DLD1 (cell line): ENCODE measurements around the gene CYP11A1.

Experiments used
- in situ Hi-C: cut with HindIII; loops from 2 replicates; pipeline ENCODE4 v1.10.0; 2017; ENCODE audit warnings: low sequenced_read_pairs

The CYP11A1 gene

DNA sequence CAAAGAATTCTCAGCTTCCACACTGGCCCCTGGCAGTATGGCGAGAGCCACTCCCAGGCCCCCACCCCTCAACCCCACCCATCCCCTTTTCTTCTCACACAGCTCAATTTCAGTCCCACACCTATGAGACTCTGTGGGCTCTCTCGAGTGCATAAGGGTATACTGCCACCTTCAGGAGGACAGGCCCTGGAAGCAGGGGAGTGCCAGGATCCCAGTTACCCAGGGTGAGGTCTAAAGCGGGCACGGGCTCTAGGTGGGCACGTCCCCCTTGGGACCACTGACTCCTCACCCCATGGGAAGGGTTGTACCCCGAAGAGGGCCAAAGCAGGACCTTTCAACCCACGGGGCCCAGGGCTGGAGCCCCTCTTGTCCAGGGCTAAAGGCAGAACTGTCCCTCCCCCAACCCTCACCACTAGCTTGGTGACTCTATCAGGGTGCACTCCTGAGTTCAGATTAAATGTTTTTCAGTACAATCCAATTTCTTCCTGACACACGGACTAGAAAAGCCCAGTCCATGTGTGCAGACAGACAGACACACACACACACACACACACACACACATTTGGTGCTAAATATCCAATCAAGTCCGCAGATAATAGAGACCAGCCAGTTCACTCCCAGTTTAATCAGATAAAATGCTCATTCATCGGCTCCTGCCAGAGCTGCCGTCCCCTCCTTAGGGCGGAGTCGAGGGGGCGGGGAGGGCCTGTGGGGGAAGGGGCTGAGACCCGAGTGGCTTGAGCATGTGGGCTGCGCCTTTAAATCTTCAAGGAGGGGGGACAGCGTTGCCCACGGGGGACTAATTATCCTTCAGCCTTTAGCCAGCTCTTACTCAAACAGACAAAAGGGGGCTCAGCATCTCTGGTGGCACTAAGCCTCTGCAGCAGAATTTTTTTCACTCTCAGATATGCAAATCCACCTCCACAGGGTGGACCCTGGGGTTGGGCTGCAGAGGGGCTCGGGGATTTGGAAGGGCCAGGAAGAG lies 59.3 kb downstream of the CYP11A1 start:
- in situ Hi-C loops, result loop anchor here (25.0 kb wide), 1 partner anchor 196 kb away; no protein-coding TSS in a partner anchor

DNA sequence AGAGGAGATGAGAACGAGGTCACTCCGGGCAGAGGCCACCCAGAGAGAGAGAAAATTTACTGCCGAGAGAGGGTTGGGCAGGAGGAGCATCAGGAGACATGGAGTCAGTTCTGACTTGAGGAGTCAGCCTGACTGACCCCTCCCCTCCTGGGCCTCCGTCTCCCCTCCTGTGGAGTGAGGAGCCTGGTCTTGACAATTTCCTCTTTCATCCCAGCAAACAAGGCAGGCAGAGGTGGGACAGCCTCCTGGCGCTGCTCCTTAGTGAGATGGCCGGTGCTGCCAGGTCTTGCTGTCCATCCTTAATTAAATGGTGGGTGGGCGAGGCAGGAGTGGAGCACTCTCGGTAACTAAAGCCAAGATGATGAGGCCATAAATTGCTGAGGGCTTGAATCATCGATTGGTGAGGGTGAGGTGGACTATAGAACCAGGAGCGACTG lies 60.6 kb downstream of the CYP11A1 start:
- in situ Hi-C loops, result loop anchor here (25.0 kb wide), 1 partner anchor 194 kb away; no protein-coding TSS in a partner anchor

DNA sequence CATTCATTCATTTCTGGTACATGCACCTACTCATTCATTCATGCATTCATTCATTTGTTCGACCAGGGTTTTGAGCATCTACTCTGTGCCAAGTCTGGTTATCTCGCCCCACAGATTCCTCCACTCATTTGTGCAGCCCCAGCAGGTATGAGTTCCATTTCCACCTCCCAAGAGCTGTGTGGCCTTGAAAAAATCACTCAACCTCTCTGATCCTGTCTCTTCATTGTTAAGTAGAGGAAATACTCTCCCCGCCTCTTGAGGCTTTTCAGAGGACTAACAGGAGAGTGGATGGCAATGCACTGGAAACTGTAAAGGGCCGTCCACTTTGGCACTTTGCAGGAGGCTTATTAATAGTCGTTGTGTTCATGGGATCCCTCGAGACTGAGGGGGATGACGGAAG lies 61.8 kb downstream of the CYP11A1 start:
- in situ Hi-C loops, result loop anchor here (25.0 kb wide), 1 partner anchor 193 kb away; no protein-coding TSS in a partner anchor

DNA sequence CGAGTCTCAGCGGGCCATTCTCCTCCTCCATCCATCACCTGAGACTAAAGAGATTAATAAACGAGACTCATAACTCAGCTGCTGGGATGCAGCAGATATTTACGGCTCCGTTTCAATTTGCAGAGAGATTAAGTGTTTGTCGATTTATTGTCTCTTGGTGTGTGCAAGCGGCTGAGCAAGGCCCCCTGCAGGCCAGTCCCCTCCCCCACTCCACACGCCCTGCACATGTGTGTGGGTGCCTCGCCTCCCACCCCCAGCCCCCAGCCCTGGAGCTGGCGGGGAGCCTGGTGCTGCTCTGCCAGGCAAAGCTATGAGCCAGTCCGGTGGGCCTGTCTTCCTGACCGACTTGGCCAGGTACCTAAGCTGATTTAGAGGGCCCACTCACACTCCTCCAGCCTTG lies 63.0 kb downstream of the CYP11A1 start:
- in situ Hi-C loops, result loop anchor here (25.0 kb wide), 1 partner anchor 192 kb away; no protein-coding TSS in a partner anchor

DNA sequence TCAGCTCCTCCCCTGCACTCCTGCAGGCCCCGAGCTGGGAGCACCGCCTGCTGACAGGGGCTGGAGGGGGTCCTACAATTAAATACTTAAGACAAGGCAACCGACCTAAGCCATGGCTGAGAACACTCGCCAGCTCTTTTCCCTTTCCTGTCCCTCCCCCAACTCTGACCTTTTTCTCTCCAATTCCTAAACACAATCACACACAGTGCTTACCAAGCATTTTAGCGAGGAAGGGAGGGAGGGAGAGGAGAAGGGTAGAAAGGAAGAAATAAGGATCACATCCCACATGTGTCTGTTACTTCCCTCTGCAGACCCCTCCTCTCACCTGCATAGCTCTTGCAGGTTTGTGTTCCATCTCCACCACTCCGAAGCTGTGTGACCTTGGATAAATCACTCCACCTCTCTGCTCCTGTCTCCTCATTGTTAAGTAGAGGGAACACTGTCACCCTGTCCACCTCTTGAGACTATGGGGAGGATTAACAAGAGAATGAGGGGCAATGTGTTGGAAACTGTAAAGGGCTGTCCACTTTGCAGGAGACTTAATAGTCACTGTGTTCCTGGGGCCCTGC lies 63.6 kb downstream of the CYP11A1 start:
- in situ Hi-C loops, result loop anchor here (25.0 kb wide), 1 partner anchor 192 kb away; no protein-coding TSS in a partner anchor

DNA sequence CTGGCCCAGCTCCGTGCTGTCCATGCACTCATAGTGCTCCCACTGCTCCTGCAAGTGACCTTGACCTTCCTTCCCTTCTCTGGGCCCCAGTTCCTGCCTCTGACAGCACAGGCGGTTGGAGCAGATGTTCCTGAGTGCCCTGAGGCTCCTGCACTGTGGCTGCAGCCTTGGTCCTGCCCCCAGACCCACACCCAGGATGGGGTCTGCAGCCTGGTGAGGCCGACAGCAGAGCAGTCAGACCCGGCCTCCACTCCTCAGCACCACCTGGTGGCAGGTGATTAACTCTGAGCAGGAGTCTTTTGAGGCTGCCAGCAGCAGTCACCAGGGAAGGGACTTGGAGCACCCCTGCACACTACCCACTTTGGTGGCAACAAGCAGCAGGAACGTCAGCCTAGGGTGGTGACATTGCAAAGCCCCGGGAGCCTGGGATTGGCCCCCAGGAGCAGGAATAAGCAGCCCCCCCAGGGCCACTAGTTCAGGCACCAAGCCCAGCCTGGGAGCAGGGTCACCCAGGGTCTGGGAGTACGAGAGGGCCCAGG lies 64.6 kb downstream of the CYP11A1 start:
- in situ Hi-C loops, result loop anchor here (25.0 kb wide), 1 partner anchor 191 kb away; no protein-coding TSS in a partner anchor

DNA sequence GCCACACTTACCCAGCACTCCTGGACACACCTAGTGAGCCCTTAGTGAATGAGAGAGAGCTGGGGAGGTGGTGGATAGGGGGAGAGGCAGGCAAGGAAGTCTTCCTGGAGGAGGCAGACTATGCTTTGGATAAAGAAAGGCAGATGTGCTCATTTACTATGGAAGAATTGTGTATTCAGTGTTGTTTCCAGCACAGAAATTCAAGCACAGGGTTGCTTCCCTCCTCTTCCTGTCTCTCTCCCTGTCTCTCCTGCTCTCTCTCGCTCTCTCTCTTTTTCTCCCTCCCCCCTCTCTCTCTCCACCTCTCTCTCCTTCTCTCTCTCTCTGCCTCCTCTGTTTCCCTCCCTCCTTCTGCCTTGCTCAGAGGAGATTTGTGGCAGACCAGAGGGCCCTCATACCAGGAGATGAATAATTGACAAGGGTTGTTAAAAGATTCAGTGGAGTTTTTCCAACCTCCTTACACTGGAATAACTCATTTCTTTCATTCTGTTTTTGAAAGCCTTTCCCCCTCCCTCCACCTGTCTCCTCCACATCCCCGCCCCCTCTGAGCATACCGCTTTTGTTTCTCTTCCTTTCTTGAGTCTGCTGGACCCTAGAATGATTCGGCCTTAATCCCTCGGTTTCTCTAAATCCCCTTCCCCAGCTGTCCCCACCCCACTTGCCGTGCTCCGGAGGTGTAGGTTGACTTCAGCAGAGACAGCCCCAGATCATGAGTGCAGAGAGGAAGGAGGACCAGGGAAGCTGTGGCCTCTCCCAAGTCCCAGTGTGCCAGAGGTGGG lies 65.7 kb downstream of the CYP11A1 start:
- in situ Hi-C loops, result loop anchor here (25.0 kb wide), 1 partner anchor 189 kb away; no protein-coding TSS in a partner anchor

DNA sequence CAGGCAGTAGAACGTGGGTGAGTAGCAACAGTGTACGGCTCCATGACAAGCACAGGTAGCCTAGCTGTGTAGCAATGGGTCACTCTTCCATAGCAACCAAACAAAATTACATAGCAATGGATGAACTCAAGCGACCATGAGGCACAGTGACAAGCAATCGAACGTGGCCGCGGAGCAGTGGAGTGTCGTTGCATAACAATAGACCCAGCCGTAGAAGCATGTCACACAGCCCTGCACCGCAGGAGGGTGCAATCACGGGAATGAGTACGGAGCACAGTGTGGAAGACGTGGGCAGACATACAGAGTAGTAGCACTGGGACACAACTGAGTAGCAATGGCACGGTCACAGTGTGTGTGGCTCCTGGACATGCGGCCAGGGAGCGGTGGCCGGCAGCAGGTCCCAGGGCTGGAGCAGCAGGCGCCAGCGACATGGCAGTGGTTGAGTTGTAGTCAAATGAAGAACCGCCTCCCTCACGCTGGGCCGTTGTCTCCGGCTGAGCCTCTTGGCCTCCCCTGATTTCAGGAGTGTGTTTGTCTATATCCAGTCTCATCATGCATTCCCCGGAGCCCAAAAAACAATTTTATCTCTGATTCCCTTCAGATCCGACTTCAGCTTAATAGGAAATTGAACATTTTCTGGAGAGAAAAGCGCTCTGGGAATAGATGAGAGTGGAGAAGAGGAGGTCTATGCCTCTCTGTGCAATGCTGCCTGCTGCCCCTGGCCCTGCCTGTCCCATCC lies 67.2 kb downstream of the CYP11A1 start:
- in situ Hi-C loops, result loop anchor here (25.0 kb wide), 1 partner anchor 188 kb away; no protein-coding TSS in a partner anchor

DNA sequence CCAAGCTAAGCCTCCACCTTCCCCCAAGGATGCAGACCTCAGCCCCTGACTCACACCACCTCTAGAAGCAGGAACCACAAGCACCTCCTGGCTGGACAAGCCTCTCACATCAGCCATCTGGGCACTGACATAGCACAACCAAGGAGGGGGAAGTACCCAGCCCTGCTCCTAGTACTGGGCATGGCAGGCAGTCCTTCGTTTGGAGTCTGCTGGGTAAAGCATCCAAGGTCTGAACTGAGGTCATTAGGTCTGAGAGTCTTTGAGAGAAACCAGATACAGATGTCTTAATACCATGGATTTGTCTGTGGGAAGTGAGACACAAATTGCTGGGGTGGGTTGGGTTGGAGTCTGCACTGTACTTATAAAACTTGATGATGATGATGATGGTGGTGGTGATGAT lies 69.6 kb downstream of the CYP11A1 start:
- in situ Hi-C loops, result no loop called here

DNA sequence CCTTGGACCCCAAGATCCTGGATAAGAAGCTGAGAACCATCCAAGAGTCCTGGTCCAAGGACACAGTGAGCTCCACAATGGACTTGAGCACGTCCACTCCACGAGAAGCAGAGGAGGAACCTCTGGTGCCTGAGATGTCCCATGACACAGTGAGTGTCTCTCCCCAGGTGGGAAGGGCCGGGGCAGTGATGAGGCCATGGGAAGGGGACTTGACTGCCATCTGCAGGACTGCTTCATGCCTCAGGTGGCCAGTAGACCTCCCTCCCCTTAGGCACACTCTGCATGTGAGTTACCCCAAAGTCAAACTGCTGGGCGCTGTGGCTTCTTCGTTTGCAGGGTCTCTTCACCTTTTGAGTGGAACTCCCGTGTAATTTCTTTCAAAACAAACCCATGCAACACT lies 71.6 kb downstream of the CYP11A1 start:
- in situ Hi-C loops, result no loop called here

DNA sequence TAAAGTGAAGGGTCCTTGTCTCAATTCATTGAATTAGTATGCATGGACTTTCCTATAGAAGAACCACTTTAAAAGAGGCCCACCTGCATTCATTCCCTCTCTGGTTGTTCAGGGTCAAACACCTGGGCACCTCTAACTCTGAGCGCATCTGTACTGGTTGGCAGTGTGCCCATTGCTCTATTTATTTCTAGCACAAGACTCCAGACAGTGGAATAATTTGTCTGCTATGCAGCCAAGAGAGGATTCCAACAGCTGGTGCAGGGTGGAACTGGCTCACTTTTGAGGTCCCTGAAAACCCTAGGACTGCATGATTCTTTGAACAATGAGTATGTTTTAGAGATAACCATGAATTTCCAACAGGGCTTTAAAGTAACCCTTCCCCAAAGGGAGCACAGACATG lies 73.4 kb downstream of the CYP11A1 start:
- in situ Hi-C loops, result no loop called here

DNA sequence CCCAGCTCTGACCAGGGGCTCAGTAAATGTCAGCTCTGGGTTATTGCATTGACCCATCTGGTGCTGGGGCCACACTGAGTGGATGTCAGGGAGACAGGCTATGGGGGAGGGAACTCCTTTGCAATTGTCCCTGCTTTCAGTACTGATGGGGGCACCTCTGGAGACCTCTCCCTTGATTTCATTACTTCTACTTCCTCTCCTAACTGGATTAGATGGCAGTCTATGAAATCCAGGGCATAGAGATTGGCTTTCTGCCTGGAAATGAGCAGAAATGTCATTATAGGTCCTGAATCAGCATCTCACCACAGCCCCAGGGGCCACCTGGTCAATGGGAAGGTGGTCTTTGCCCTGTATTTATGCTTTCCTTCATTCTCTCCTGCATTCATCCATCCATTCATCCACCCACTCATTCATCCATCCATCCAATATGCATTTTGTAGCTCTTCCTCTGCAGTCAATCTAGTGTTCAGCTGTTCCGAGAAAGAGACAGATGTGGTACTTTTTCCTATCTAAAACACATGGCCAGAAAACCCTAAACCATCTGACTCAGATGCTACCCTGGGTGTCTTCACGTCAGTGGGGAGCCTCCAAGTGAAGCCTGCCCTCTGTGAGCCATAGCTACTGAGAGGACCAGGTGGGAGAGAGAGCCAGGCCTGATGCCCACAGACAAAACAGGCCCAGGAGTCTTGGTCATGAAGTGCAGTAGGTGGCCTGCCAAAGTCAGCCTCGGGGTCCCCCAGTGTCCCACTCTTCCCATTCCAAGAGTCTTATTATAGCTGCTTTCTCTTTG lies 74.2 kb downstream of the CYP11A1 start:
- in situ Hi-C loops, result no loop called here

DNA sequence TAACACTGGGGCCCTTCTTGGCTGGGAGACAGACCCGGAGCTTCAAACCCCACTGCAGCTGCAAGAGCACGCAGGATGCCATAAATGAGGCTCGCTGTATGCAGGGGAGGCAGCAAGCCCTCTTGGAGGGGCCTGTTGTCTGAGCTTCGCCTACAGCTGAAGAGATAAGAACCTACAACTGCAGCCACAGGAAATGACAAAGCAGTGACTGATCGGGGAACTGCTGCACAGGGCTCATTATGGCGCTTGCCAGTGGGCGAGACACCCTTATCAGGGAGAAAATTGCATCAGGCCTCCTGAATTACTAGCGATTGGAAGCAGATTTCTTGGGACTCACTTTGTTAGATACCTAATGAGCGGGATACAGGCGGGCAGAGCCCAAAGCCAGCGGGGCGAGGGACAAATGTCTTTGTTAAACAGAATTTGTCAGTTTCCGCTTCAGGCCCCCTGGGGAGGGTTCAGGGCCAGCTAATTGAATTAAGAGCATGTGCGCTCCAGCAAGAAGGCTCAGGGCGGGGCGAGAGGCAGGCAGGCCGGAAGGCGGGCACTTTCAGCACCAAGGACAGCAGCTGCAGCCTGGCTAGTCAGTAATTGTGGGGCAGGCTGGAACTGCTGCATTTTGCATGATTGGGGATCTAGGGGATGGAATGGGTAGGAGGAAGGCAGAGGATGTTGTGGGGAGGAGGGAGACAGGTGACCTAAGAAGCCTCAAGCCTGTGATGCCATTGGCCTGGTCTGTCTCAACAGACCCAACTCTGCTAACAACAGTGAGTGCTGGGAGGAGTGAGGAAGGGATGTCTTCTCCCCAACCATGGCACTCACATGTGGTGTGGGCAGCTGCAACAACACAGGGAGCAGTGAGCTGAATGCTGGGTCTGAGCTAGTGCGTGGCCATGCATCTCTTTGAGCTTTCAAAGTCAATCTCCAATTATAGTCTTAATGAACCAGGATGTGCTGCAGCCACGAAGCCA lies 76.1 kb downstream of the CYP11A1 start:
- in situ Hi-C loops, result no loop called here

DNA sequence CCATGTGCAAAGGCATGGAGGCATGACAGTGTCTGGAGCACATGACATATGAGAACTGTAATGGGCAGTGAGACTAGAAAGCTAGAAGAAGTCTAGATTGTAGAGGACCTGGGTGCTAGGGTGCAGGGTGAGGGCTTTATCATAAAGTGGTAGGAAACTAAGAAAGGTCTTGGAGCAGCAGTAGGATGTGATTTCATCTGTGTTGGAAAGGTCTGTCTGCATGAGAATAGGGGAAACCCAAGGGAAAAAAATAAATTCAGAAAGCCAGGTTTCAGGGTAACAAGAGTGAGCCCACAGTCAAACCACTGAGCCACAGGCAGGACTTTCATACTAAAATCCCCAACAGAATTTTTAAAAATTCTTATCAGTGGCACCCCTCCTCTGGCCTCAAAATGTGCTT lies 76.8 kb downstream of the CYP11A1 start:
- in situ Hi-C loops, result no loop called here

DNA sequence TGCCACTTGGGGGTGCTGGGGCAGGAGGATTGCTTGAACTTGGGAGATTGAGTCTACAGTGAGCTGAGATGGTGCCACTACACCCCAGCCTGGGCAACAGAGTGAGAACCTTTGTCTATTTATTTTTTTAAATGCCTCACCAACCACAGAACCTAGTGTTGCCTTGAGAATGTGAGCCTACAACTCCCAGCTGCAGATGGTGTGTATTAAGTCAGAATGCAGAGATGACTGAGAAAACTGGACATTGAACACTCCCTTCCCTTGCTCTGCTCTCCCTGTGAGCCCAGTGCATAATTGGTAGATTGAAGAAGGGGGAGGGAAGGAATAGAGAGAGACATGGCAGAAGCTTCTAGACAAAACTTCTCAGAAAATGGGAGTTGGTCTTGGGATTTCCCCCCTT lies 77.8 kb downstream of the CYP11A1 start:
- in situ Hi-C loops, result no loop called here
